Left ventricle myocardium inferior (tissue), 1 donor: ENCODE measurements around the gene CEACAM18. TPM values are rescaled to one million over a fixed set of nuclear protein-coding genes. Genes with fewer than 3 reads are reported as not detected.

Source experiments
- DNase-seq: peaks from one replicate; pipeline ENCODE4 v3.0.0-alpha.2; 2020
- H3K27ac ChIP-seq: fragments of 200-600 bp; replicated peaks from 2 replicates; pipeline ENCODE4 v1.8.0; 2021
- H3K27me3 ChIP-seq: fragments of 200-600 bp; 2 replicates; pipeline ENCODE4 v1.8.0; 2021; ENCODE audit warnings: low read depth
- H3K36me3 ChIP-seq: fragments of 200-600 bp; 2 replicates; pipeline ENCODE4 v1.8.0; 2021
- H3K4me1 ChIP-seq: fragments of 200-600 bp; 2 replicates; pipeline ENCODE4 v1.8.0; 2021
- H3K4me3 ChIP-seq: fragments of 200-600 bp; 2 replicates; pipeline ENCODE4 v1.8.0; 2021; ENCODE audit warnings: mild to moderate bottlenecking, moderate library complexity
- H3K9me3 ChIP-seq: fragments of 200-600 bp; replicated peaks from 2 replicates; pipeline ENCODE4 v1.8.0; 2021
- CTCF ChIP-seq: fragments of 200-600 bp; IDR thresholded peaks from 2 replicates; pipeline ENCODE4 v1.8.0; 2021; ENCODE audit warnings: antibody characterized with exemption, mild to moderate bottlenecking, borderline replicate concordance
- intact Hi-C: fragments of 100-400 bp; cut with micrococcal nuclease; formaldehyde crosslinking; loops from one replicate; pipeline ENCODE4 v1.11.0; 2022
- total RNA-seq: library from RNA; stranded (reverse); fragmentation: NEBNext Ultra II Directional; extraction: Animal tissue kit (Norgen Biotek cat#: 25700); gene quantifications from one replicate; pipeline ENCODE4 v1.2.1, GENCODE V29; 2021
- donor health status: DM: no; HTN: yes; CAD: no; lungs with severe emphysema.

Gene CEACAM18
- total RNA-seq, 1 donor from 2014 or later = not detected

- no peaks in the 10 kb centered on the region for H3K4me1 ChIP-seq
- TF ChIP-seq CTCF = no peak
- H3K9me3 ChIP-seq = no peaks in the 10 kb centered on the region
- H3K27me3 ChIP-seq = peaks cover 65% of the 10 kb centered on the region
- no peak overlapping the region for H3K27ac ChIP-seq
- H3K36me3 ChIP-seq = no peaks in the 10 kb centered on the region
- DNase-seq = no peak
- intact Hi-C loops = no loop called here
- no peak overlapping the region for H3K4me3 ChIP-seq
Observed at GRCh38 chr19:51466723-51467122, 11.6 kb upstream of the CEACAM18 start.

- intact Hi-C loops = no loop called here
- no peak overlapping the region for H3K4me3 ChIP-seq
- DNase-seq = no peak
- peaks cover 63% of the 10 kb centered on the region for H3K27me3 ChIP-seq
- H3K9me3 ChIP-seq = no peaks in the 10 kb centered on the region
- no peak overlapping the region for H3K27ac ChIP-seq
- no peak for TF ChIP-seq CTCF
- H3K4me1 ChIP-seq = no peaks in the 10 kb centered on the region
- no peaks in the 10 kb centered on the region for H3K36me3 ChIP-seq
Observed at GRCh38 chr19:51467864-51468544, 10.3 kb upstream of the CEACAM18 start.

GRCh38 chr19:51468545-51468920 is 9.8 kb upstream of the CEACAM18 start:
- intact Hi-C loops = no loop called here
- H3K27ac ChIP-seq = no peak overlapping the region

GRCh38 chr19:51469162-51469561 is 9.2 kb upstream of the CEACAM18 start:
- Histone ChIP-seq H3K4me1 (no peaks in the 10 kb centered on the region), H3K36me3 (no peaks in the 10 kb centered on the region), H3K27me3 (peaks cover 69% of the 10 kb centered on the region), H3K9me3 (no peaks in the 10 kb centered on the region), H3K27ac (no peak overlapping the region), H3K4me3 (no peak overlapping the region)
- no peak for DNase-seq
- intact Hi-C loops = no loop called here
- no peak for TF ChIP-seq CTCF

More at GRCh38 chr19:51468545-51468920, 9.8 kb upstream of the CEACAM18 start:
- DNase-seq = no peak
- H3K27me3 ChIP-seq = peaks cover 64% of the 10 kb centered on the region
- H3K4me3 ChIP-seq = no peak overlapping the region
- TF ChIP-seq CTCF = no peak
- no peaks in the 10 kb centered on the region for H3K9me3 ChIP-seq
- no peaks in the 10 kb centered on the region for H3K4me1 ChIP-seq
- no peaks in the 10 kb centered on the region for H3K36me3 ChIP-seq

- H3K27ac ChIP-seq = no peak overlapping the region
- peaks cover 69% of the 10 kb centered on the region for H3K27me3 ChIP-seq
- DNase-seq = no peak
- H3K4me1 ChIP-seq = no peaks in the 10 kb centered on the region
- H3K36me3 ChIP-seq = no peaks in the 10 kb centered on the region
- intact Hi-C loops = loop anchor here (5.0 to 10.0 kb wide), 2 partner anchors 188 to 305 kb away; no protein-coding TSS in a partner anchor
- H3K4me3 ChIP-seq = no peak overlapping the region
- H3K9me3 ChIP-seq = no peaks in the 10 kb centered on the region
- TF ChIP-seq CTCF = no peak
Observed at GRCh38 chr19:51469629-51470028, 8.7 kb upstream of the CEACAM18 start.
